CD8-positive, alpha-beta memory T cell (primary cell): ENCODE data around the gene ATG9A. TPM values are rescaled to one million over a fixed set of nuclear protein-coding genes. Genes with fewer than 3 reads are reported as not detected.

Source experiments
- polyA plus RNA-seq: library from polyadenylated mRNA; unstranded; fragments of 300-500 nt; fragmentation: Illumina TruSeq; gene quantifications from one replicate; pipeline ENCODE4 v1.2.3, GENCODE V29; 2021
- total RNA-seq, 2 experiments: library from RNA; stranded (reverse); gene quantifications; one replicate each; pipeline ENCODE4 v1.2.3, GENCODE V29; 2021

The ATG9A gene
- total and polyA plus RNA-seq, 3 experiments from 2014 or later = 32.0 to 52.9 (median 46.1) TPM

Other genes starting within 250 kb of the ATG9A start
- gene FEV, start 244.5 kb downstream of the ATG9A start, total RNA-seq = not detected
- gene FEV, start 244.5 kb downstream of the ATG9A start, polyA plus RNA-seq = not detected
- gene CRYBA2, start 236.2 kb downstream of the ATG9A start, total RNA-seq = not detected
- not detected for gene CRYBA2, start 236.2 kb downstream of the ATG9A start, polyA plus RNA-seq
- gene CFAP65, start 188.1 kb downstream of the ATG9A start, total RNA-seq = not detected
- not detected for gene CFAP65, start 188.1 kb downstream of the ATG9A start, polyA plus RNA-seq
- gene IHH, start 168.7 kb downstream of the ATG9A start, total RNA-seq = not detected
- gene IHH, start 168.7 kb downstream of the ATG9A start, polyA plus RNA-seq = not detected
- gene NHEJ1, start 68.8 kb downstream of the ATG9A start, total RNA-seq = 10 to 100 TPM; 22.4 to 24.5 TPM
- gene NHEJ1, start 68.8 kb downstream of the ATG9A start, polyA plus RNA-seq = 26.3 TPM
- gene SLC23A3, start 59.6 kb downstream of the ATG9A start, total RNA-seq = 1 to 10 TPM; 2.3 to 2.6 TPM
- not detected for gene SLC23A3, start 59.6 kb downstream of the ATG9A start, polyA plus RNA-seq
- gene CNPPD1, start 52.7 kb downstream of the ATG9A start, total RNA-seq = 10 to 100 TPM; 66.2 to 67.0 TPM
- gene CNPPD1, start 52.7 kb downstream of the ATG9A start, polyA plus RNA-seq = 74.3 TPM
- 10 to 100 TPM; 67.6 to 76.1 TPM for gene RETREG2, start 51.4 kb downstream of the ATG9A start, total RNA-seq
- gene RETREG2, start 51.4 kb downstream of the ATG9A start, polyA plus RNA-seq = 65.9 TPM
- gene ZFAND2B, start 22.9 kb downstream of the ATG9A start, total RNA-seq = 10 to 100 TPM; 32.4 to 36.8 TPM
- 86.0 TPM for gene ZFAND2B, start 22.9 kb downstream of the ATG9A start, polyA plus RNA-seq
- 10 to 100 TPM; 22.1 to 22.8 TPM for gene ABCB6, start 10.7 kb downstream of the ATG9A start, total RNA-seq
- 2.1 TPM for gene ABCB6, start 10.7 kb downstream of the ATG9A start, polyA plus RNA-seq
- 10 to 100 TPM; 72.4 to 76.0 TPM for gene ANKZF1, start 170 bp upstream of the ATG9A start, total RNA-seq
- 32.5 TPM for gene ANKZF1, start 170 bp upstream of the ATG9A start, polyA plus RNA-seq
- 1 to 10 TPM; 2.6 to 3.5 TPM for gene GLB1L, start 15.8 kb upstream of the ATG9A start, total RNA-seq
- 0.99 TPM for gene GLB1L, start 15.8 kb upstream of the ATG9A start, polyA plus RNA-seq
- gene STK16, start 15.8 kb upstream of the ATG9A start, total RNA-seq = 10 to 100 TPM; 23.0 to 26.1 TPM
- 18.6 TPM for gene STK16, start 15.8 kb upstream of the ATG9A start, polyA plus RNA-seq
- gene TUBA4B, start 23.6 kb upstream of the ATG9A start, total RNA-seq = not detected
- gene TUBA4B, start 23.6 kb upstream of the ATG9A start, polyA plus RNA-seq = not detected
- gene TUBA4A, start 24.3 kb upstream of the ATG9A start, total RNA-seq = 100 to 1,000 TPM; 175 to 178 TPM
- 234 TPM for gene TUBA4A, start 24.3 kb upstream of the ATG9A start, polyA plus RNA-seq
- gene DNAJB2, start 49.7 kb upstream of the ATG9A start, total RNA-seq = 10 to 100 TPM; 48.5 to 56.4 TPM
- gene DNAJB2, start 49.7 kb upstream of the ATG9A start, polyA plus RNA-seq = 5.9 TPM
- under 1 TPM in 1 of 2 experiments, not detected in 1; 0.11 TPM for gene PTPRN, start 79.8 kb upstream of the ATG9A start, total RNA-seq
- not detected for gene PTPRN, start 79.8 kb upstream of the ATG9A start, polyA plus RNA-seq
- gene RESP18, start 103.1 kb upstream of the ATG9A start, total RNA-seq = not detected
- gene RESP18, start 103.1 kb upstream of the ATG9A start, polyA plus RNA-seq = not detected
- gene DNPEP, start 158.3 kb upstream of the ATG9A start, total RNA-seq = 100 to 1,000 TPM; 112 to 116 TPM
- gene DNPEP, start 158.3 kb upstream of the ATG9A start, polyA plus RNA-seq = 69.1 TPM
- gene DES, start 188.7 kb upstream of the ATG9A start, total RNA-seq = not detected
- not detected for gene DES, start 188.7 kb upstream of the ATG9A start, polyA plus RNA-seq
- 1 to 10 TPM in 1 of 2 experiments, under 1 TPM in 1; 0.94 to 1.0 TPM for gene SPEG, start 205.2 kb upstream of the ATG9A start, total RNA-seq
- 0.48 TPM for gene SPEG, start 205.2 kb upstream of the ATG9A start, polyA plus RNA-seq